Measurements from ENCODE around the gene OMD. TPM values are rescaled to one million over a fixed set of nuclear protein-coding genes. Genes with fewer than 3 reads are reported as not detected.

OMD gene
- total and polyA plus RNA-seq, 2 of the 8 experiments (the other 6 are each of a cell fraction or from before 2014, with no cell fraction given) = not detected

DNA sequence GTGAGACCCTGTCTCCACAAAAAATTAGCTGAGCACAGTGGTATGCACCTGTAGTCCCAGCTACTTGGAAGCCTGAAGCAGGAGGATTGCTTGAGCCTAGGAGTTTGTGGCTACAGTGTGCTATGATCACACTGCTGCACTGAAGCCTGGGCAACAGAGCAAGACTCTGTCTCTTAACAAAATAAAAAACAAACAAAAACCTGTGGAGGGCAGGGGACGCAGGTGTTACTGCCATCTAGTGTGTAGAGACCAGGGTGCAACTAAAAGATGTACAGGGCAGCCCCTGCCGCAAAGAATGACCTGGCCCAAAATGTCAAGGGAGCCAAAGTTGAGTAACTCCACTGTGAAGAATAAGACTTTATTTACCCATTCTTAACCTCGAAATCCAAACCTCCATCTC is 30.9 kb upstream of the OMD start:
- Histone ChIP-seq H3K23me2 (ENCODE audit: low read depth, low read length) (no peaks in the 10 kb centered on the region), H2BK20ac (ENCODE audit: low read length) (no peak overlapping the region), H3K9ac (replicated peaks in 1 of 4; ENCODE audit: extremely low read depth in 1 of 4, low read depth in 3 of 4, low read length in 3 of 4) (no peak overlapping the region), H3K36me3 (ENCODE audit: control insufficient read depth in 2 of 4, insufficient read depth in 4 of 4, low read length in 3 of 4) (no peaks in the 10 kb centered on the region), H3K27me3 (replicated peaks in 1 of 4; ENCODE audit: control insufficient read depth in 3 of 4, extremely low read depth in 1 of 4, insufficient read depth in 3 of 4, low read length in 3 of 4) (no peaks in the 10 kb centered on the region), H4K8ac (ENCODE audit: extremely low read depth, insufficient read depth, low read length) (no peak overlapping the region), H4K91ac (replicated peaks; ENCODE audit: insufficient read length, low read length) (no peak overlapping the region), H3K14ac (ENCODE audit: insufficient read length) (no peak overlapping the region), H4K5ac (ENCODE audit: insufficient read length, low read depth, low read length) (no peak overlapping the region), H3K56ac (replicated peaks; ENCODE audit: insufficient read length, low read depth, low read length) (no peak overlapping the region), H3K4me1 (replicated peaks in 1 of 4; ENCODE audit: control insufficient read depth in 3 of 4, insufficient read depth in 4 of 4, low read length in 3 of 4) (no peaks in the 10 kb centered on the region), H3K27ac (ENCODE audit: low read depth, low read length) (no peak overlapping the region), H2BK5ac (ENCODE audit: low read depth, low read length) (no peak overlapping the region), H3K4me2 (ENCODE audit: insufficient read depth in 1 of 2, low read depth in 2 of 2, low read length in 2 of 2) (no peak overlapping the region), H3K18ac (ENCODE audit: extremely low read depth, low read length) (no peak overlapping the region), H2AK5ac (ENCODE audit: low read depth, low read length) (no peak overlapping the region), H3K23ac (ENCODE audit: insufficient read length) (no peak overlapping the region), H3K4me3 (ENCODE audit: extremely low read depth in 1 of 4, insufficient read depth in 2 of 4, low read depth in 3 of 4, low read length in 4 of 4) (no peak overlapping the region), H2BK120ac (replicated peaks; ENCODE audit: low read depth, low read length) (no peak overlapping the region), H3K9me3 (ENCODE audit: insufficient read depth in 2 of 2, low read depth in 1 of 2, low read length in 1 of 2) (no peaks in the 10 kb centered on the region), H3K79me1 (ENCODE audit: low read depth, low read length) (no peaks in the 10 kb centered on the region), H2AFZ (ENCODE audit: low read length) (no peak overlapping the region), H3K79me2 (ENCODE audit: control insufficient read depth in 1 of 2, insufficient read depth in 2 of 2, low read length in 2 of 2) (no peaks in the 10 kb centered on the region), H4K20me1 (replicated peaks in 1 of 2; ENCODE audit: control insufficient read depth in 1 of 2, insufficient read depth in 2 of 2, low read length in 2 of 2) (no peaks in the 10 kb centered on the region), H3K4ac (replicated peaks; ENCODE audit: insufficient read length, low read depth, low read length) (no peak overlapping the region), H2BK15ac (ENCODE audit: low read length) (no peak overlapping the region), H2BK12ac (ENCODE audit: low read depth, low read length) (no peak overlapping the region)
- ChIA-PET CTCF (ENCODE audit: partially characterized antibody) (interaction anchor here (0.5 to 2.0 kb wide), 13 partner anchors 8 to 439 kb away, joined by 3 to 9 read pairs (median 3); partner anchors contain the start of gene CENPP), POLR2A (ENCODE audit: partially characterized antibody) (no interaction called here)
- DNase-seq (ENCODE audit: low read depth in 1 of 2, low spot score in 2 of 2) (no peak), FAIRE-seq (peak; percentile 62)
- TF ChIP-seq, protein P1, sequence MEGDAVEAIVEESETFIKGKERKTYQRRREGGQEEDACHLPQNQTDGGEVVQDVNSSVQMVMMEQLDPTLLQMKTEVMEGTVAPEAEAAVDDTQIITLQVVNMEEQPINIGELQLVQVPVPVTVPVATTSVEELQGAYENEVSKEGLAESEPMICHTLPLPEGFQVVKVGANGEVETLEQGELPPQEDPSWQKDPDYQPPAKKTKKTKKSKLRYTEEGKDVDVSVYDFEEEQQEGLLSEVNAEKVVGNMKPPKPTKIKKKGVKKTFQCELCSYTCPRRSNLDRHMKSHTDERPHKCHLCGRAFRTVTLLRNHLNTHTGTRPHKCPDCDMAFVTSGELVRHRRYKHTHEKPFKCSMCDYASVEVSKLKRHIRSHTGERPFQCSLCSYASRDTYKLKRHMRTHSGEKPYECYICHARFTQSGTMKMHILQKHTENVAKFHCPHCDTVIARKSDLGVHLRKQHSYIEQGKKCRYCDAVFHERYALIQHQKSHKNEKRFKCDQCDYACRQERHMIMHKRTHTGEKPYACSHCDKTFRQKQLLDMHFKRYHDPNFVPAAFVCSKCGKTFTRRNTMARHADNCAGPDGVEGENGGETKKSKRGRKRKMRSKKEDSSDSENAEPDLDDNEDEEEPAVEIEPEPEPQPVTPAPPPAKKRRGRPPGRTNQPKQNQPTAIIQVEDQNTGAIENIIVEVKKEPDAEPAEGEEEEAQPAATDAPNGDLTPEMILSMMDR (IDR thresholded peaks at IDR 0.05; ENCODE audit: control extremely low read depth in 1 of 3, insufficient read depth in 1 of 3, low read depth in 1 of 3, low read length in 3 of 3) = peak; percentile 44 to 54 (median 50)
- TF ChIP-seq KDM5A (IDR thresholded peaks at IDR 0.05; ENCODE audit: low read length) (no peak), PHF8 (conservative IDR thresholded peaks at IDR 0.05; ENCODE audit: low read depth, low read length) (no peak), RAD21 (IDR thresholded peaks at IDR 0.05 in 1 of 2, conservative IDR thresholded peaks at IDR 0.05 in 1 of 2; ENCODE audit: low read depth in 2 of 2, low read length in 2 of 2) (peak; percentile 63 to 71), POLR2A (IDR thresholded peaks at IDR 0.05; ENCODE audit: control extremely low read depth in 1 of 2, low read depth in 2 of 2, low read length in 2 of 2) (no peak), SAP30 (IDR thresholded peaks at IDR 0.05; ENCODE audit: insufficient read depth, insufficient replicate concordance, low read length) (no peak), SUZ12 (IDR thresholded peaks at IDR 0.05; ENCODE audit: low read length) (no peak), TAF1 (IDR thresholded peaks at IDR 0.05; ENCODE audit: low read depth, low read length) (no peak)
- WGBS, 2 experiments (ENCODE audit: extremely low coverage in 1 of 2, insufficient coverage in 1 of 2, insufficient read length in 1 of 2, insufficient replicate concordance in 2 of 2, low coverage in 1 of 2, low lambda C conversion rate in 2 of 2, missing lambda C conversion rate in 1 of 2) = 70% methylated on average over 3 of the region's 3 CpGs; no CpG with 5 or more reads in 1 of the 2 experiments

Data from H1 (cell line).